GM23338 (cell line): ENCODE results near the gene RNF181. TPM values are rescaled to one million over a fixed set of nuclear protein-coding genes. Genes with fewer than 3 reads are reported as not detected.

Source experiments
- ATAC-seq: fragments of 200-7000 bp; cut with Tn5 transposase; 3 replicates; pipeline ENCODE4 v1.9.1; 2020
- DNase-seq: peaks from one replicate; pipeline ENCODE4 v3.0.0-alpha.2; 2015; ENCODE audit warnings: low spot score
- H2AFZ ChIP-seq: fragments of 200-600 bp; sonication (generic); 2 replicates; pipeline ENCODE4 v1.8.0; 2016; ENCODE audit warnings: antibody characterized with exemption, mild to moderate bottlenecking, moderate library complexity
- H3F3A ChIP-seq: fragments of 200-600 bp; sonication (generic); replicated peaks from 2 replicates; pipeline ENCODE4 v1.8.0; 2017; ENCODE audit warnings: antibody characterized with exemption, mixed run types, low read depth
- H3K27ac ChIP-seq: fragments of 200-600 bp; sonication (generic); 2 replicates; pipeline ENCODE4 v1.6.1; 2016; ENCODE audit warnings: low read depth
- H3K27me3 ChIP-seq: fragments of 200-600 bp; sonication (generic); 2 replicates; pipeline ENCODE4 v1.8.0; 2016; ENCODE audit warnings: mild to moderate bottlenecking, mixed run types, moderate library complexity; ENCODE audit not compliant: insufficient read depth
- H3K36me3 ChIP-seq: fragments of 200-600 bp; sonication (generic); 2 replicates; pipeline ENCODE4 v1.8.0; 2016; ENCODE audit warnings: mild to moderate bottlenecking; ENCODE audit not compliant: insufficient read depth
- H3K4me1 ChIP-seq: fragments of 200-600 bp; sonication (generic); 2 replicates; pipeline ENCODE4 v1.8.0; 2016; ENCODE audit warnings: mild to moderate bottlenecking, moderate library complexity; ENCODE audit not compliant: insufficient read depth
- H3K4me2 ChIP-seq: fragments of 200-600 bp; sonication (generic); 2 replicates; pipeline ENCODE4 v1.7.1; 2017; ENCODE audit warnings: mixed run types
- H3K4me3 ChIP-seq: fragments of 200-600 bp; sonication (generic); 2 replicates; pipeline ENCODE4 v1.6.1; 2016; ENCODE audit warnings: mixed run types
- H3K79me2 ChIP-seq: fragments of 200-600 bp; sonication (generic); replicated peaks from 2 replicates; pipeline ENCODE4 v1.8.0; 2017; ENCODE audit warnings: mild to moderate bottlenecking; ENCODE audit not compliant: insufficient read depth
- H3K9me2 ChIP-seq: fragments of 200-600 bp; sonication (generic); 2 replicates; pipeline ENCODE4 v1.8.0; 2017; ENCODE audit not compliant: insufficient read depth
- H4K20me1 ChIP-seq: fragments of 200-600 bp; sonication (generic); replicated peaks from 2 replicates; pipeline ENCODE4 v1.8.0; 2017; ENCODE audit warnings: mild to moderate bottlenecking; ENCODE audit not compliant: insufficient read depth
- H3K27ac Mint-ChIP-seq: 2 replicates; pipeline ENCODE4 v1.8.0; 2020; ENCODE audit warnings: inconsistent platforms, mild to moderate bottlenecking, moderate library complexity, mixed read lengths
- H3K27me3 Mint-ChIP-seq: 3 replicates; pipeline ENCODE4 v1.8.0; 2022; ENCODE audit warnings: low read depth, mild to moderate bottlenecking, moderate library complexity, mixed read lengths, inconsistent platforms; ENCODE audit not compliant: insufficient read depth, poor library complexity
- H3K36me3 Mint-ChIP-seq: 3 replicates; pipeline ENCODE4 v1.8.0; 2021; ENCODE audit warnings: low read depth, mild to moderate bottlenecking, inconsistent platforms, moderate library complexity, mixed read lengths
- H3K4me1 Mint-ChIP-seq: 3 replicates; pipeline ENCODE4 v1.8.0; 2020; ENCODE audit warnings: mild to moderate bottlenecking, inconsistent platforms, mixed read lengths
- H3K4me3 Mint-ChIP-seq: 3 replicates; pipeline ENCODE4 v1.8.0; 2021; ENCODE audit warnings: moderate library complexity, mild to moderate bottlenecking, inconsistent platforms, mixed read lengths
- H3K9me3 Mint-ChIP-seq: 3 replicates; pipeline ENCODE4 v1.8.0; 2020; ENCODE audit warnings: moderate library complexity, mild to moderate bottlenecking, inconsistent platforms, mixed read lengths
- CREB1 ChIP-seq: fragments of 250-450 bp; sonication (Bioruptor Pico); IDR thresholded peaks from 2 replicates; pipeline ENCODE4 v1.5.0; 2020; ENCODE audit warnings: low read depth, mild to moderate bottlenecking, moderate library complexity
- CTCF ChIP-seq, 2 experiments: fragments of 200-600 bp in 1 of 2; sonication (generic) in 1 of 2; conservative IDR thresholded peaks; 2 replicates each; pipeline versions ENCODE4 v1.5.1 to v1.6.1; 2016 to 2017; ENCODE audit warnings: antibody characterized with exemption in 2 of 2, low read depth in 2 of 2, mild to moderate bottlenecking in 2 of 2, moderate library complexity in 1 of 2
- ETS1 ChIP-seq: IDR thresholded peaks from 2 replicates; pipeline ENCODE4 v1.6.1; 2016; ENCODE audit warnings: antibody characterized with exemption
- EZH2 ChIP-seq: fragments of 200-600 bp; sonication (generic); IDR thresholded peaks from one replicate; pipeline ENCODE4 v1.8.0; 2017; ENCODE audit warnings: antibody characterized with exemption, mild to moderate bottlenecking, low read depth; ENCODE audit not compliant: unreplicated experiment
- EZH2phosphoT487 ChIP-seq: fragments of 200-600 bp; sonication (generic); IDR thresholded peaks from one replicate; pipeline ENCODE4 v1.8.1; 2018; ENCODE audit warnings: antibody characterized with exemption; ENCODE audit not compliant: unreplicated experiment
- JUNB ChIP-seq: IDR thresholded peaks from one replicate; pipeline ENCODE4 v1.6.1; 2016; ENCODE audit warnings: antibody characterized with exemption; ENCODE audit not compliant: unreplicated experiment
- NANOG ChIP-seq: IDR thresholded peaks from 2 replicates; pipeline ENCODE4 v1.6.1; 2016; ENCODE audit warnings: antibody characterized with exemption, borderline replicate concordance
- POLR2AphosphoS5 ChIP-seq: IDR thresholded peaks from 2 replicates; pipeline ENCODE4 v1.6.1; 2016; ENCODE audit warnings: antibody characterized with exemption, low read depth
- REST ChIP-seq: IDR thresholded peaks from one replicate; pipeline ENCODE4 v1.6.1; 2018; ENCODE audit warnings: antibody characterized with exemption; ENCODE audit not compliant: unreplicated experiment
- STAT1 ChIP-seq: IDR thresholded peaks from one replicate; pipeline ENCODE4 v1.6.1; 2016; ENCODE audit warnings: antibody characterized with exemption; ENCODE audit not compliant: unreplicated experiment
- ZNF114 ChIP-seq: fragments of 250-450 bp; sonication (Bioruptor Pico); IDR thresholded peaks from 2 replicates; pipeline ENCODE4 v1.5.0; 2020; ENCODE audit warnings: mild to moderate bottlenecking, moderate library complexity
- ZNF331 ChIP-seq: fragments of 250-450 bp; sonication (Bioruptor Pico); IDR thresholded peaks from 2 replicates; pipeline ENCODE4 v1.5.0; 2020; ENCODE audit warnings: low read depth, mild to moderate bottlenecking, moderate library complexity
- ZNF462 ChIP-seq: fragments of 250-450 bp; sonication (Bioruptor Pico); IDR thresholded peaks from 2 replicates; pipeline ENCODE4 v1.5.0; 2020; ENCODE audit warnings: mild to moderate bottlenecking, moderate library complexity
- long read RNA-seq: library from polyadenylated mRNA; unstranded; transcript quantifications from one replicate; pipeline ENCODE4 v2.0.0, GENCODE V29; 2020; ENCODE audit not compliant: unreplicated experiment
- polyA plus RNA-seq: library from polyadenylated mRNA; unstranded; fragments of >200 nt; fragmentation: Nextera tagmentation; extraction: Ambion mirVana; gene quantifications from 2 replicates; pipeline ENCODE4 v1.2.1, GENCODE V29; 2016
- total RNA-seq: library from RNA; depleted of rRNA; stranded (reverse); fragments of >200 nt; shearing (Covaris generic); gene quantifications from 2 replicates; pipeline ENCODE4 v1.2.3, GENCODE V29; 2014; rRNA removed

RNF181 gene
- 114 and 145 TPM in 2 replicates for total RNA-seq
- polyA plus RNA-seq: 260 and 276 TPM in 2 replicates
- long read RNA-seq, transcript RNF181-201 (5 exons, 569 nt): major isoform, 57 of 68 reads
- long read RNA-seq, partial matches to known transcripts: 2 of 68 reads
- long read RNA-seq, other reads (novel, unspliced or antisense): 8 of 68 reads

- peak within 1 kb of the TSS; percentile 74 for H3K4me3 ChIP-seq
- DNase-seq: peak; percentile 99
- Mint-ChIP-seq H3K9me3 (no peaks in the 10 kb centered on the region), H3K27me3 (peaks cover 17% of the 10 kb centered on the region), H3K4me3 (peak within 1 kb of the TSS; percentile 92), H3K36me3 (peaks cover 7% of the 10 kb centered on the region; the same call in 1 of the 3 replicates), H3K4me1 (peaks cover 8% of the 10 kb centered on the region; the same call in 2 of the 3 replicates), H3K27ac (peak within 1 kb of the TSS; percentile 96)
- peaks cover 14% of the 10 kb centered on the region for H3K79me2 ChIP-seq
- peak within 1 kb of the TSS; percentile 86 for H3K4me2 ChIP-seq
- 0 out of 2 replicates have a peak, but pooled peaks cover 5% of the 10 kb centered on the region for H4K20me1 ChIP-seq
- H3K4me1 ChIP-seq: peaks cover 6% of the 10 kb centered on the region
- peak within 1 kb of the TSS; percentile 11; the same call in 1 of the 2 replicates for H2AFZ ChIP-seq
- no peaks in the 10 kb centered on the region for H3K27me3 ChIP-seq
- H3K36me3 ChIP-seq: no peaks in the 10 kb centered on the region; the same call in 1 of the 2 replicates
- TF ChIP-seq EZH2phosphoT487 (no peak), EZH2 (no peak), REST (no peak), POLR2AphosphoS5 (peak; percentile 96), ETS1 (peak; percentile 29; the same call in 1 of the 2 replicates), ZNF331 (CRISPR knock-in tag) (no peak), ZNF114 (CRISPR knock-in tag) (no peak), NANOG (no peak), CTCF (conservative IDR thresholded peaks at IDR 0.05; ENCODE audit: low read depth in 2 of 2) (no peak), STAT1 (no peak), JUNB (no peak), CREB1 (CRISPR knock-in tag) (peak; percentile 43; the same call in 1 of the 2 replicates), ZNF462 (CRISPR knock-in tag) (no peak)
- no peaks in the 10 kb centered on the region for H3K9me2 ChIP-seq
- peak within 1 kb of the TSS; percentile 75; the same call in 1 of the 2 replicates for H3K27ac ChIP-seq
- H3F3A ChIP-seq: no peaks in the 10 kb centered on the region
- ATAC-seq: peak; percentile 98
Observed at GRCh38 chr2:85595301-85596025, at the start of gene RNF181. RNF181 (plus strand) TSS chr2:85595745; CDS start chr2:85595764, 19 bp downstream.
